Stimulated activated CD4-positive, alpha-beta T cell treated with anti-CD3 and anti-CD28 coated beads, Interleukin-2, amount 100 ng/mL, for 4 hours (primary cell): Measurements from ENCODE around the gene IL1RL2.

ENCODE experiments used
- DNase-seq: peaks from one replicate; pipeline ENCODE4 v3.0.0-alpha.2; 2020; ENCODE audit warnings: low read depth

Gene IL1RL2

GRCh38 chr2:102186791-102187495, at the start of gene IL1RL2:
Gene IL1RL2, plus strand, starts transcription at chr2:102187023. Its CDS starts 845 bp downstream, at chr2:102187868.
- DNase-seq, result peak; percentile 35

GRCh38 chr2:102137138-102137537, 49.7 kb upstream of the IL1RL2 start:
- DNase-seq, result no peak

- DNase-seq, result no peak
Observed at GRCh38 chr2:102138331-102138730, 48.5 kb upstream of the IL1RL2 start.

- DNase-seq, result no peak
Observed at GRCh38 chr2:102139851-102140250, 47.0 kb upstream of the IL1RL2 start.

GRCh38 chr2:102140377-102140776, 46.4 kb upstream of the IL1RL2 start:
- DNase-seq, result no peak

- no peak for DNase-seq
Observed at GRCh38 chr2:102141011-102141943, 45.5 kb upstream of the IL1RL2 start.

- no peak for DNase-seq
Observed at GRCh38 chr2:102141970-102142828, 44.6 kb upstream of the IL1RL2 start, which contains the start of gene IL1R1. Gene IL1R1, plus strand, starts transcription at chr2:102142746. Its CDS starts 14,979 bp downstream, at chr2:102157725.

- DNase-seq, result no peak
Observed at GRCh38 chr2:102142829-102143449, 43.9 kb upstream of the IL1RL2 start.

- no peak for DNase-seq
Observed at GRCh38 chr2:102143450-102143985, 43.3 kb upstream of the IL1RL2 start.

- DNase-seq, result no peak
Observed at GRCh38 chr2:102144128-102144527, 42.7 kb upstream of the IL1RL2 start.

- DNase-seq, result no peak
Observed at GRCh38 chr2:102145107-102145506, 41.7 kb upstream of the IL1RL2 start.

GRCh38 chr2:102145934-102146333, 40.9 kb upstream of the IL1RL2 start:
- no peak for DNase-seq

GRCh38 chr2:102147935-102148334, 38.9 kb upstream of the IL1RL2 start:
- DNase-seq, result peak; percentile 52

GRCh38 chr2:102149243-102149642, 37.6 kb upstream of the IL1RL2 start:
- DNase-seq, result no peak

GRCh38 chr2:102149644-102150455, 37.0 kb upstream of the IL1RL2 start:
- no peak for DNase-seq

- no peak for DNase-seq
Observed at GRCh38 chr2:102154364-102154763, 32.5 kb upstream of the IL1RL2 start.

GRCh38 chr2:102154946-102155702, 31.7 kb upstream of the IL1RL2 start:
- DNase-seq, result no peak

- DNase-seq, result no peak
Observed at GRCh38 chr2:102155703-102156515, 30.9 kb upstream of the IL1RL2 start.
